ENCODE results near the gene CLIC6. TPM values are rescaled to one million over a fixed set of nuclear protein-coding genes. Genes with fewer than 3 reads are reported as not detected.

The CLIC6 gene
- total and polyA plus RNA-seq, 2 of the 8 experiments (the other 6 are each of a cell fraction or from before 2014, with no cell fraction given) = 0.42 to 1.3 TPM

DNA sequence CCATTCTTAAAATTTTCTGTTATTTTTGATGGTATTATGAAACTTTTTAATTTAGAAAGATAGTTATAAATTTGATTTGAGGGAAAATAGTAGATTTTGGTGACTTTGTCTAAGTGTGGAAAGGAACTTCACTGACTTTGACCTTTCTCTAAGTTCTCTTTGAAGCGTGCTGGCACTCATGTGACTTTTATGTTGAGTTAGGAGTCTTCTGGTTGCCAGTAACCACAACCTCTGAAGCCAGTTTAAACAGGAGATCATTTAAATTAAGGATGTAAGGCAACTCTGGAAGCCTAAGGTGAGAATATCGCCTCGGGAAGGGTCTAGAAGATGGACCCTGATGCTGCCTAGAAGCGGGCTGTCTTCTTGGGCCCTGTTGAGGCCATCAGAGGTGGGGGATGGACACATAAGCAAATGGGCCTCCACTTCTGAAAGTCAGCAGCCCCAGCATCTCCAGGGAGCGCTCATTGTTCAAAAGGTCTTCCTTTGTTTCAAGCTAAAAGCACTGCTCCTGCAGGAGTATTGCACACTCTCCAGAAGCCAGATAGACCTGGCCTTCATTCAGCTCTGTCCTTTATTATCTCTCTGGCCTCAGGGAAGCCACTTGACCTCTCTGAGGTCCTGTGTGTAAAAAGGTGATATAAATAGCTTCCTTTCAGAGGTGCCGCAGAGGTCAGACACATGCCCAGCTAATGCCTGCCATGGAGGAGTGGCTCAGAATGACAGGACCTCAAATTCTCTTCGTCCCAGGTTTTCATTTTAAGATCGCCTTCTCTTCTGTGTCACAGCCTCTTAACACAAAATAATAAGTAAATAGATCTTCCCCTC lies 48.7 kb upstream of the CLIC6 start:
- no peak overlapping the region for H3K9ac ChIP-seq (replicated peaks in 1 of 4; ENCODE audit: extremely low read depth in 1 of 4, low read depth in 3 of 4, low read length in 3 of 4)
- no peak for FAIRE-seq
- H3K79me2 ChIP-seq (ENCODE audit: control insufficient read depth in 1 of 2, insufficient read depth in 2 of 2, low read length in 2 of 2) = no peaks in the 10 kb centered on the region
- H3K4me1 ChIP-seq (replicated peaks in 1 of 4; ENCODE audit: control insufficient read depth in 3 of 4, insufficient read depth in 4 of 4, low read length in 3 of 4) = no peaks in the 10 kb centered on the region
- no peak overlapping the region for H3K4ac ChIP-seq (replicated peaks; ENCODE audit: insufficient read length, low read depth, low read length)
- H4K20me1 ChIP-seq (replicated peaks in 1 of 2; ENCODE audit: control insufficient read depth in 1 of 2, insufficient read depth in 2 of 2, low read length in 2 of 2) = no peaks in the 10 kb centered on the region
- H3K79me1 ChIP-seq (ENCODE audit: low read depth, low read length) = no peaks in the 10 kb centered on the region
- no peak overlapping the region for H3K23ac ChIP-seq (ENCODE audit: insufficient read length)
- no peak for DNase-seq (ENCODE audit: low read depth in 1 of 2, low spot score in 2 of 2)
- peak overlapping the region; percentile 27; the same call in 1 of the 2 replicates for H2AFZ ChIP-seq (ENCODE audit: low read length)
- H3K23me2 ChIP-seq (ENCODE audit: low read depth, low read length) = no peaks in the 10 kb centered on the region; the same call in 1 of the 2 replicates
- no peak overlapping the region for H3K4me3 ChIP-seq (ENCODE audit: extremely low read depth in 1 of 4, insufficient read depth in 2 of 4, low read depth in 3 of 4, low read length in 4 of 4)
- CTCF ChIA-PET (ENCODE audit: partially characterized antibody) = interaction anchor here (1.6 kb wide), 2 partner anchors 11 to 17 kb away, joined by 5 to 7 read pairs; no protein-coding TSS in a partner anchor
- no peak overlapping the region for H2BK12ac ChIP-seq (ENCODE audit: low read depth, low read length)
- no peaks in the 10 kb centered on the region for H3K9me3 ChIP-seq (ENCODE audit: insufficient read depth in 2 of 2, low read depth in 1 of 2, low read length in 1 of 2)
- H3K4me2 ChIP-seq (ENCODE audit: insufficient read depth in 1 of 2, low read depth in 2 of 2, low read length in 2 of 2) = no peak overlapping the region
- no peak overlapping the region for H2BK15ac ChIP-seq (ENCODE audit: low read length)
- WGBS, 2 experiments (ENCODE audit: extremely low coverage in 1 of 2, insufficient coverage in 1 of 2, insufficient read length in 1 of 2, insufficient replicate concordance in 2 of 2, low coverage in 1 of 2, low lambda C conversion rate in 2 of 2, missing lambda C conversion rate in 1 of 2) = 92% methylated on average over 8 of the region's 8 CpGs; no CpG with 5 or more reads in 1 of the 2 experiments
- no peak overlapping the region for H2BK120ac ChIP-seq (replicated peaks; ENCODE audit: low read depth, low read length)
- no peak overlapping the region for H3K14ac ChIP-seq (ENCODE audit: insufficient read length)
- no peak overlapping the region for H2BK20ac ChIP-seq (ENCODE audit: low read length)
- no peak overlapping the region for H3K56ac ChIP-seq (replicated peaks; ENCODE audit: insufficient read length, low read depth, low read length)
- no peak overlapping the region for H2AK5ac ChIP-seq (ENCODE audit: low read depth, low read length)
- no peak overlapping the region for H4K5ac ChIP-seq (ENCODE audit: insufficient read length, low read depth, low read length)
- no peaks in the 10 kb centered on the region; a peak in 2 of 7 replicates for H3K27me3 ChIP-seq (replicated peaks in 1 of 4; ENCODE audit: control insufficient read depth in 3 of 4, extremely low read depth in 1 of 4, insufficient read depth in 3 of 4, low read length in 3 of 4)
- H2BK5ac ChIP-seq (ENCODE audit: low read depth, low read length) = no peak overlapping the region
- no peak overlapping the region for H4K8ac ChIP-seq (ENCODE audit: extremely low read depth, insufficient read depth, low read length)
- POLR2A ChIA-PET (ENCODE audit: partially characterized antibody) = no interaction called here
- H3K18ac ChIP-seq (ENCODE audit: extremely low read depth, low read length) = no peak overlapping the region
- no peak overlapping the region for H3K27ac ChIP-seq (ENCODE audit: low read depth, low read length)
- no peaks in the 10 kb centered on the region for H3K36me3 ChIP-seq (ENCODE audit: control insufficient read depth in 2 of 4, insufficient read depth in 4 of 4, low read length in 3 of 4)
- no peak overlapping the region for H4K91ac ChIP-seq (replicated peaks; ENCODE audit: insufficient read length, low read length)
- TF ChIP-seq JUND (IDR thresholded peaks at IDR 0.05; ENCODE audit: low read length) = no peak
- no peak for TF ChIP-seq KDM4A (IDR thresholded peaks at IDR 0.05; ENCODE audit: low read depth, low read length, severe bottlenecking)
- TF ChIP-seq ASH2L (IDR thresholded peaks at IDR 0.05; ENCODE audit: low read length) = no peak
- no peak for TF ChIP-seq CTBP2 (IDR thresholded peaks at IDR 0.05; ENCODE audit: borderline replicate concordance, insufficient read depth, insufficient read length, low read length)
- no peak for TF ChIP-seq RBBP5 (IDR thresholded peaks at IDR 0.05; ENCODE audit: borderline replicate concordance, low read depth, low read length)
- no peak for TF ChIP-seq EGR1 (IDR thresholded peaks at IDR 0.05; ENCODE audit: borderline replicate concordance, low read depth, low read length)
- TF ChIP-seq CREB1 (IDR thresholded peaks at IDR 0.05) = no peak
- no peak for TF ChIP-seq SIRT6 (IDR thresholded peaks at IDR 0.05; ENCODE audit: low read length)
- TF ChIP-seq EZH2 (IDR thresholded peaks at IDR 0.05; ENCODE audit: low read depth, low read length, severe bottlenecking) = no peak
- no peak for TF ChIP-seq SP2 (IDR thresholded peaks at IDR 0.05; ENCODE audit: low read length)
- TF ChIP-seq, protein P1, sequence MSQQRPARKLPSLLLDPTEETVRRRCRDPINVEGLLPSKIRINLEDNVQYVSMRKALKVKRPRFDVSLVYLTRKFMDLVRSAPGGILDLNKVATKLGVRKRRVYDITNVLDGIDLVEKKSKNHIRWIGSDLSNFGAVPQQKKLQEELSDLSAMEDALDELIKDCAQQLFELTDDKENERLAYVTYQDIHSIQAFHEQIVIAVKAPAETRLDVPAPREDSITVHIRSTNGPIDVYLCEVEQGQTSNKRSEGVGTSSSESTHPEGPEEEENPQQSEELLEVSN (IDR thresholded peaks at IDR 0.05) = no peak
- TF ChIP-seq RFX5 (IDR thresholded peaks at IDR 0.05; ENCODE audit: borderline replicate concordance, low read depth, low read length) = no peak
